Right kidney (tissue), 9 donors: ENCODE data around the gene ZNF700.
A peak's percentile ranks its signal among the peaks of the same experiment; 100 is the strongest.
"Not testable (repeated sequence)": the region's sequence is repeated elsewhere in the genome, so short reads cannot be mapped to it uniquely, and the experiment has no call there.

Experiments used
- DNase-seq: peaks from one replicate; pipeline ENCODE4 v3.0.0-alpha.2; 2016
- long read RNA-seq, 8 donors: transcript quantifications; one replicate each; lab custom pipeline, GENCODE V29; 2026

The ZNF700 gene
- long read RNA-seq, donor 1, partial matches to known transcripts: 0 of 4 reads
- long read RNA-seq, donor 1, other reads (novel, unspliced or antisense): 0 of 4 reads
- long read RNA-seq, donor 2, partial matches to known transcripts: 0 of 2 reads
- long read RNA-seq, donor 2, other reads (novel, unspliced or antisense): 0 of 2 reads
- long read RNA-seq, donor 3: 0 reads
- long read RNA-seq, donor 4, partial matches to known transcripts: 0 of 2 reads
- long read RNA-seq, donor 4, other reads (novel, unspliced or antisense): 0 of 2 reads
- long read RNA-seq, donor 5: 0 reads
- long read RNA-seq, donor 6, partial matches to known transcripts: 0 of 1 reads
- long read RNA-seq, donor 6, other reads (novel, unspliced or antisense): 0 of 1 reads
- long read RNA-seq, donor 7: 0 reads
- long read RNA-seq, donor 8, partial matches to known transcripts: 0 of 2 reads
- long read RNA-seq, donor 8, other reads (novel, unspliced or antisense): 0 of 2 reads

DNA sequence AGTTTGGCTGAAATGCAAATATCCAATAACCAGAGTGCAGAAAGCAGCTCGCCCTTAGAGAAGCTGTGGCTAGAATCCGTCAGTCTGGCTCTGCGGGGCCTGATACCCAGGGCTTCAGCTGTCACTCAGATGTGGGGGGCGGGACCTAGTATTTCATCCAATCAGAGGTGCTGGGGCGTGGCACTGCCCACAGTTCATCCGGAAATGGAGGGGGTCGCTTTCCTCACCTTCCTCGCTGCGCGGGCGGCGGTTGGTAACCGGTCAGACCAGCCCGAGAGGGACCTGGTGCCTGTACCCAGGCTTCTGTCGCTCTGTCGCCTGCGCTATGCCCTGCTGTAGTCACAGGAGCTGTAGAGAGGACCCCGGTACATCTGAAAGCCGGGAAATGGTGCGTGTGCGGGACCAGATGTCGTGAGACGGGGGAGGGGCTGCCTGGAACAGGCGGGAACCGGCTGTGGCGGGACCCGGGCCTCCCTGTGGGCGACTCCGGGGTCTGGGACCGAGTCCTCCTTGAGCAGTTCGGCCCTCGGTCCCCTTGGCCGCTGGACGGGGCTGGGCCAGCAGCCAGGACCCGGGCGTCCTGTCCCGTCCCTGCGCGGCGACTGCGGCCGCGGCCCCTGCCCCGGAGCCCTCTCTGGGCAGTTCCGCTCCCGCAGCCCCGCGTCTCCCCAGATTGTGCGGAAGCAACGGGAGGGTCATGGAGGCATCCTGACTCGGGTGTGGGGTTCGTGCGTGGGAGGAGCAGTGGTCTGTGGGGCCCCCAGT lies at the start of gene ZNF700:
Gene ZNF700, plus strand, starts transcription at position 222 of the 765 bp plus-strand sequence. Its CDS starts 104 bp downstream, at position 326.
- DNase-seq: peak; percentile 98

DNA sequence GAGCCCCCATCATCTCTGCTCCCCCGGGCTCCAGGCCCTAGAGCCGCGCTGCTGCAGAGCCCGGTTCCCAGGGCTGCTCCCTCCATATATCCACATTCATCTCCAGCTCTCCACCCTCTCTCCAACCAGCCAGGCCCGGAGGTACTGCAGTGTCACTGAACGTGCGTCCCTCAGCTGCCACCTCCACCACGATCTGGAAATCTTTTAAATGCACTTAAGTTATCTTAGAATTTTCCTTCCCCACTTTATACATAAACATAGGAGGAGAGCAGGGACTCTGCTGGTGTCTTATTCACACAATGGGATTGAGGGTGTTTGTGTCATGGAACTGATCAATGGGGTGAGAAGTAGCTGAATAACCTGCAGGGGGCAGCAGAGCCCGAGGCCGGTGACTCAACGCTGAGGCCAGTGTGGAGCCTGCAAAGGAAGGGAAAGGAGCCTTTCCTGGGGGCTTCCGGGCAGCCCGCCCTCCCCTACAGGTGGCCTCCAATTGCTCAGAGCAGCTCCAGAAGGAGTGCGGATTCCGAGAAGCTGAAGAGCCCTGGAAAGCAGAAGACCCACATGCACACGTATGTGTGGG lies 45.1 kb upstream of the ZNF700 start:
- not testable (repeated sequence) for DNase-seq

DNA sequence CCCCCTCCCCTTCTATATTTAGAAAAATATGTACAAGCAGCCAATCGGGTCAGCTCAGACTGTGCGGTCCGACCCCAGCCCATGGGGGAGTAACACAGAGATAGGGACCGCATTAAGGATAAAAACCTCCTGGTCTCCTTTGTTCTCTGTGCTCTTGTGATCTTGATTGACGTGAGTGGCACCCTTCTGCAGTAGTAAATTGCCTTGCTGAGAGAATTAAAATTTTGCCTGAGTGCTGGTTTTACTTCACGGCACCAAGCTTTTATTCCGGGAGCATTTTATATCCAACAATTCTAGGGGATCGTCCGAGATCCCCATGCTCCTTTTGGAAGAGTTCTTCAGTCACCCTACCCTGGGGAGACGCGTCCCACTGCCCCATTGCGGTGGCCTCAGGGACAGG lies 44.3 kb upstream of the ZNF700 start:
- DNase-seq: no peak

DNA sequence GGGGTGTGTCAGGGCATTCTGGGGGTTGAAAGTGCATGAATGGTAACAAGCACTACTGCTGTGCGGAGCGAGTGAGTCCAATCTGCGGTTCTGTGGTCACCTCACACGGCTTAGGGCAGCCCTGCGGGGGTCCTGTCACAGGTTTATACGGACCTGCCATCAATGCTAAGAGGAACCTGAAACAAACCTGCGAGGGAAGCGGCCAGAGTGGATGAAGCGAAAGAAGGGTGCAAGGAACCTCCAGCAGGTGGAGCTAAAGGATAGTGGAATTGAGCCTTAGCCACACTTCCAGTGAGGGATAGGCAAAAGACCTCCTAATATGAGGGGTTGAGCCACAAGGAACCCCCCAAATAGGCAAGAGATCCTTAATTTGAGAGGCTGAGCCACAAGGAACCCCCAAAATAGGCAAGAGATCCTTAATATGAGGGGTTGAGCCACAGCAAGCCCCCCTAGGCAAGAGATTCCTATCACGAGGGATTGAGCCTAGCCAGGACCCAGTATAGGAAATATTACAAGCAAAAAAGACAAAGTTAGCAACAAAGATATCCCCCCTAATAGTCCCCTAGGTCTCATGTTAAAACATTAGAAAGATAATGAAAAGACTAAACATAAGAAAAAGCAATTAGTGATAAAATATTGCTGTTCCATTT lies 43.6 kb upstream of the ZNF700 start:
- peak; percentile 34 for DNase-seq

DNA sequence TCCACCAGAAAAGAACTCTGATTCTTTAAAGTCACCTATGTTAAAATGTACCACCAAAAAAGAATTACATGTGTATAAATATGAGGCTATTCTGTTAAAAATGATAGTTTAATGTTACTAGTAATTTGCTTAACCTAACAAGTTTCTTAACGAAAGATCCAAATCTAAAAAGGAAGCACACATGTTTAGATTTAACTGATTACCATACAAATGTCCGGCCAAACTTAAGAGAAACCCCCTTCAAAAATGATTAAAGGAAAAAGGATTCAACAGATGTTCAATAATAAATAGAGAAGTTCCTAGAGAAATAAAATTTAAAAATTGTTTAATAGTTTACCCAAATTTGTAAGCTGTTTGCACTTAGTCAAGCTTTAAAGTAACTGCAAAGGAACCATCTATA lies 42.3 kb upstream of the ZNF700 start:
- DNase-seq: no peak

DNA sequence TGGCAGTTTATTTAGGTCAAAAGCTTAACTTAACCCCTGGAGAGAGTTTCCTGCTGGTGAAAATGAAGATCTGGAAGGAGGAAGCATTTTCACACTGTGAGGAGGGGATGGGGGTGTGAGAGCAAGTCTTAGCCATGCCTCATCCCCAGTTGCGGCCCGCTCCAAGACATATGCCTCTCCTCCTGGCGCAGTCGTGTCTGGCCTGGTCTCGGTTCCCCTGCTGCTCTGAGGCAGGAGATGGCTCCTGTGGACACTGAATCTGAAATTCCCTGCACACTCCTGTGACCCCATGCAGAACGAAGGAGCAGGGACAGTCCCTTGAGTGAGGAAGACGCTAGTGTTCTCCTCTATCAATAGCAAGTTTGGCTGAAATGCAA lies 37.7 kb upstream of the ZNF700 start:
- no peak for DNase-seq

DNA sequence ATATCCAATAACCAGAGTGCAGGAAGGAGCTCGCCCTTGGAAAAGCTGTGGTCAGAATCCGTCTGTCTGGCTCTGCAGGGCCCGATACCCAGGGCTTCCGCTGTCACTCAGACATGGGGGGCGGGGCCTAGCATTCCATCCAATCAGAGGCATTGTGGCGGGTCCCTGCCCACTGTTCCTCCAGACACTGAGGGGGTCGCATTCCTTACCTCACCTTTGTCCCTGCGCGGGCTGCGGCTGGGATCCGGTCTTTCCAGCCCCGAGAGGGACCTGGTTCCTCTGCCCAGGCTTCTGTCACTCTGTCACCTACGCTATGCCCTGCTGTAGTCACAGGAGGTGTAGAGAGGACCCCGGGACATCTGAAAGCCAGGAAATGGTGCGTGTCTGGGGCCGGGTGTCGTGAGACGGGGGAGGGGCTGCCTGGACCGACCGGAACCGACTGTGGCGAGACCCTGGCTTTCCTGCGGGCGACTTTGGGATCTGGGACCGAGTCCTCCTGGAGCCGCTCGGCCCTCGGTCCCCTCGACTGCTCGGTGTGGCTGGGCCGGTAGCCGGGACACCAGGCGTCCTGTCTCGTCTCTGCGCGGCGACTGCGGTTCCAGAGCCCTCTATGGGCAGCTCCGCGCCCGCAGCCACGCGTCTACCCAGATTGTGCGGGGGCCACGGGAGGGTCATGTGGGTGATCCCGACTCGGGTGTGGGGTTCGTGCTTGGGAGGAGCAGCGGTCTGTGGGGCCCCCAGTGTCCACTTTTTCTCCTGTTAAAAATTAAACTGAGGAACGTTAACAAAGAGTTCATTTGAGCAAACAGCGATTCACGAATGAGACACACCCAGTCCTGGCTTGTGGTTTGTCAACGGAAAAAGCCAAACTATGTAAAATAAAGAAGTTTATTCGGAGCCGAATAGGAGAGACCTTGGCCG lies 37.0 kb upstream of the ZNF700 start, which contains the start of gene ZNF69:
Gene ZNF69, plus strand, starts transcription at position 172 of the 921 bp plus-strand sequence. Its CDS starts 142 bp downstream, at position 314.
- peak; percentile 94 for DNase-seq

DNA sequence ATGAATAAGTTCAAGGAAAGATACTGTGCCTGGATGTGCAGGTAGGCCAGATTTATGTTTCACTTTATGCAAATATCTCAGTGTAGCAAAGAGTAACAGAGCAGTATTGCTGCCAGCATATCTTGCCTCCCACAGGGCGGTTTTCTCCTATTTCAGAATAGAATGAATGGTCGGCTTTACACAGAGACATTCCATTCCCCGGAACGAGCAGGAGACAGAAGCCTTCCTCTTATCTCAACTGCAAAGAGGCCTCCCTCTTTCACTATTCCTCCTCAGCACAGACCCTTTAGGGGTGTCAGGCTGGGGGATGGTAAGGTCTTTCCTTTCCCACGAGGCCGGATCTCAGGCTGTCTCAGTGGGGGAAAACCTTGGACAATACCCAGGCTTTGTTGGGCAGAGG lies 35.0 kb upstream of the ZNF700 start:
- DNase-seq: not testable (repeated sequence)

DNA sequence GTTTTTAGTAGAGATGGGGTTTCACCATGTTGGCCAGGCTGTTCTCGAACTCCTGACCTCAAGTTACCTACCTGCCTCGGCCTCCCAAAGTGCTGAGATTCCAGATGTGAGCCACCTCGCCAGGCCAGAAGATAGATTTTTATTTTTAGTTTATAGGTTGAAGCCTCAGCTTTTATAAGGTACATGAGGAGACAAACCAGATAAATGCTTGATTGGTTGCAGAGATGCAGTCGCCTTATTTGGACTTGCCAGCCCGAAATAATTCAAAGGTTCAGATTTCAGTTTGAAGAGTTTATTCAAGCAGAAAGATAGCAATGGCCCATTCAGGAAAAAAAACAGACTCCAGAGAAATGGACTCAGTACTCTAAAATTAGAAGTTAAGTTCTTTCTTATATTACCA lies 34.3 kb upstream of the ZNF700 start:
- no peak for DNase-seq

DNA sequence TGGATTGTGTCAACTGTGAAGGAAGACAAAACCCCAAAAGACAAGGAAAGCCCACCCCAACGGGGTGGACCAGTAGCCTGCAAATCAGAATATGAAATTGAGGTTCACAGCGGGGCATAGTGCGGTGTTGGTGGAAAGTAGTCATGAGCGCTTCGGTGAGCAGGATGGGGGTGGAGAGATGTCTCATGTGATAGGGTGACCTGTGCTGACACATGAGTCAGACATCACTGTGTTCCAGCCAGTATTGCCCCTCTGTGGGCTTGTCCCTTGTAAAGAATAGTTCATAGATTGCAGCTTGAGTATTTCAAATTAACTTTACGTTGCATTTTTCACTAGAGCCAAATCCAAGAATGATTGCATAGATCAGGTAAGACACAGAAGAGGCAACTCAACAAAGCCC lies 30.1 kb upstream of the ZNF700 start:
- DNase-seq: no peak

DNA sequence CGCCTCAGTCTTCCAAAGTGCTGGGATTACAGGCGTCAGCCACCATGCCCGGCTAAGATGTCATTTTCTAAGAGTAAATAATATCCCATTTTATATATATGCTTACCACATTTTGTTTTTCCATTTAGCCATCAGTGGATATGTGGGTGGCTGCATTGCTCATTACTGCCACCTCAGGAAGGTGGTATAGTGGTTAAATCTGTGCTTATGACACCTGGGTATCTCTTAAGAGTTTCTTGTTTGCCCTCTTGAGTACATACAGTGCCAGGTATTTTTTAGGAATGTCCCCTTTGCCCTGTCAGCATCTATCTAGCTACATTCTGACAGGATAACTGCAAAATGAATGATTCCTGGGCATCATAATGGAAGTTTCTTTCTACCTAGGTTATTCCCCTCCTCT lies 22.7 kb upstream of the ZNF700 start:
- DNase-seq: no peak

DNA sequence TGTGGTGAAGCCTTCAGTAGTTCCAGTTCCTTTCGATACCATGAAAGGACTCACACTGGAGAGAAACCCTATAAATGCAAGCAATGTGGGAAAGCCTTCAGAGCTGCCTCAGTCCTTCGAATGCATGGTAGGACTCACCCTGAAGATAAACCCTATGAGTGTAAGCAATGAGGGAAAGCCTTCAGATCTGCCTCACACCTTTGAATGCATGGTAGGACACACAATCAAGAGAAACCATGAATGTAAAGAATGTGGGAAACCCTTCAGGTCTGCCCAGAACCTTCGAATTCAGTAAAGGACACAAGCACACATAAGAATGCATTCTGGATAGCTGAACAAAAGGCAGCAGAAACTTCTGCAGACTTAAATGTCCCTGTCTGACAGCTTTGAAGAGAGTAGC lies 19.0 kb upstream of the ZNF700 start:
- no peak for DNase-seq

DNA sequence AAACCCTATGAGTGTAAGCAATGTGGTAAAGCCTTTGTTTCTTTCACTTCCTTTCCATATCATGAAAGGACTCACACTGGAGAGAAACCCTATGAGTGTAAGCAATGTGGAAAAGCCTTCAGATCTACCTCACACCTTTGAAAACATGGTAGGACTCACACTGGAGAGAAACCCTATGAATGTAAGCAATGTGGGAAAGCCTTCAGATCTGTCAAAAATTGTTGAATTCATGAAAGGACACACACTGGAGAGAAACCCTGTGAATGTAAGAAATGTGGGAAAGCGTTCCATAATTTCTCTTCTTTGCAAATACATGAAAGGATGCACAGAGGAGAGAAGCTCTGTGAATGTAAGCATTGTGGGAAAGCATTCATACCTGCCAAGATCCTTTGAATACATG lies 13.0 kb upstream of the ZNF700 start:
- DNase-seq: not testable (repeated sequence)

DNA sequence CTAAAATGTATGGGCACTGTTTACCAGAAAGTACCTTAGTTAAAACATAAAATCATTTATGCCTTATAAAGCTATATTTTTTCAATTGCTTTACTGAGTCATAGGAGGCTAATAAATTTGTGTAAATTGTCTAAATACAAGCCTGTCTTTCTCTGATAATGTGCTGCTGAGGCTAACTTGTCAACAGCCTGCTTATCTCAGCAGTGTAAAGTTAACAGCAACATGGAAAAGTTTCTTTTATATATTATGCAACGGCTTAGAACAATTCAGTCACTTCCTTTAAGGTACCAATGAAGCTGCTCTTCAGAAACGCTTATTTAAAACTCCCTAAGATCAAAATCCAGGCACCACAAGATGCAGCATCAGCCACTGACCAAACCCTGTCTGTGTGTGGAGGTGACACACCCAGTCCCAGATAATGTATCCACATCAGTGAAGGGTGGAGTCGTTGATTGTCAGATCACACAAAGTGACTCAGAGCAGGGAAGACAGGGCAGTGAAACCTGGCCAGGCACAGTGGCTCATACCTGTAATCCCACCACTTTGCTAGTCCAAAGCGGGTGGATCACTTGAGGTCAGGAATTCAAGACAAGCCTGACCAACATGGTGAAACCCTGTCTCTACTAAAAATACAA lies 10.4 kb upstream of the ZNF700 start:
- DNase-seq: not testable (repeated sequence)

DNA sequence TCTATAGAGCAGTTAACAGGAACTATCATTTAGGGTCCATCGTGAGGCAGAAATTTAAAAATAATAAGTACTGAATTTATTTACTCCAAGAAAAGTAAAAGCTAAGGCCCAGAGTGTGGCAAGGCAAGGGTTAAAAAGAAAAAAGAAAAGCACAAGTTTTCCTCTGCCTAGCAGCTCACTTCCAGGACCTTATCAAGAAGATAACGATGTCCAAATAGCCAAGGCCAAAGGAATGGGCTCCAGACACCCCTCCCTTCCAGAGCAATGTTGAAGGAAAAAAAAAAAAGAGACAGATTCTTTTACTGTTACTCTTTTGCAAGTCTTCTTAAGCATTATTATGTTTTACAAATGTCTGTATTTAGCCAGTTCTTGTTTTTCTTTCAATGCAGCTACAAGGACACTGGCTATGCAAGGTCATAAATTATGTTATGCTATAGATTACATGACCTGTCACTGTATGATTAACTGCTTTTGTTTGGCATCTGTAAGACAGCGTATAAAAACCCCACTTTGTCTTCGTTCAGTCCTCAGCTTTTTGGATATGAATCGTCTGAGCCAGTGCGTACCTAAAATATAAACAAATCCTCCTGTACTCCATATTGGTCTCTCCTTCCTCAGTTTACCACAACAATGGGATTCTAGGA lies 2.9 kb upstream of the ZNF700 start:
- no peak for DNase-seq

DNA sequence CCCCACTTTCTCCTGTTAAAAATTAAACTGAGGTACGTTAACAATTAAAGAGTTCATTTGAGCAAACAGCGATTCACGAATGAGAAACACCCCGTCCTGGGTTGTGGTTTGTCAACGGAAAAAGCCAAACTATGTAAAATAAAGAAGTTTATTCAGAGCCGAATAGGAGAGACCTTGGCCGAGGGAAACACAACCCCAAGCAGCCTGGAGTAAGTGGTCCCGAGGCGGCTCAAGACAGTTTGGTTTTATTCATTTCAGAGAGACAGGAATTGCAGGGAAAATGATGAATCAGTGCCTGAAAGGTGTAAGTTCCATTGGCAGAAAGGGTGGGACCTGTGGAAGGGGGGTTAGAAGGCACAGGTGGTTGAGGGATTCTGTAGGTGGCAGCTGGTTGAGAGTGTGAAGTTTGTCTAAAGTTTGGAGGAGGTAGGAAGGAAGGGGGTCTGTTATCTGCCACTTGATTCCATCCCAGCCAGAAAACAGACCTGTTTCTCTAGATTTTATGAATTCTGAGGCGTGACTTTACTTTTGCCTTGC lies 812 bp downstream of the ZNF700 start:
- DNase-seq: not testable (repeated sequence)

DNA sequence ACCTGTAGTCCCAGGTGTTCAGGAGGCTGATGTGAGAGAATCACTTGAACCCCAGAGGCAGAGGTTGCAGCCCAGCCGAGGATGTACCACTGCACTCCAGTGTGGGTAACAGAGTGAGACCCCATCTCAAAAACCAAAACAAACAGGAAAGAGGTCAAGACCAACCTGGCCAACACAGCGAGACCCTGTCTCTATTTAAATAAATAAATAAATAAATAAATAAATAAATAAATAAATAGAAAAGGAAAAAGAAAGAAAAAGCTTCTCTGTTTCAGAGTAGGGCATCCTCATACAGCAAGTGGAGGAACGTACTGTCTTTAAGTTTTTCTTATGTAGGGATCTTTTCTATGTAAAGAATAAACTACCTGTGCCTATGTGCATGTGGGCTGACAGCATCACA lies 2.3 kb downstream of the ZNF700 start:
- no peak for DNase-seq

DNA sequence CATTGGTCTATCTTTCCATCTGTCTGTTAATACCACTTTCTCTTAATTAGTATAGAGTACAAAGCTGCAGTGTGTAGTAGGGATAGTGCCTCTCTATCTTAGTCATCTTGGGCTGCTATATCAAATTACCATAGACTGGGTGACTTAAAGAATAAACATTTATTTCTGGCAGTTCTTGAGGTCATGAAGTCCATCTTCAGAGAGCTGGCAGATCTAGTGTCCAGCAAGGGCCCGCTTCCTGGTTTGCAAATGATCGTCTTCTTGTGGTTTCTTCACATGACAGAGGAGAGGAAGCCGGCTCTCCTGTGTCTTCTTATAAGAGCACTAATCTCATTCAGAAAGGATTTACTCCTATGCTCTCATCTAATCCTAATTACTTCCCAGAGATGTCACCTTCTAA lies 6.1 kb downstream of the ZNF700 start:
- no peak for DNase-seq

DNA sequence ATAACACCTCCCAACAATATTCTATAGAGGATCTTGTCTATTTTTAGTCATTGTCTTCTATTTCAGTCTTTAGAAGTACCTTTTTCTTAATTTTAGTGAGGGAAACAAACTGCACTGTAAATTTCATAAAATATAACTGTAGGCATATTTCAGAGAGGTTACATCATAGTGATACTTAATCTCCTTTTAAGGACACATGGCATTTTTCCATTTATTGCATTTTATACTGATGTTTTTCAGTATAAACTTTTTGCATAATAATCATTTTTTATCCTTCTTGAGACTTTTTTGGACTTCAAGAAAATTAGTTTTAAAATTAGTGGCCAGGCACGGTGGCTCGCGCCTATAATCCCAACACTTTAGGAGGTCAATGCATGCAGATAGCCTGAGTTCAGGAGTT lies 6.6 kb downstream of the ZNF700 start:
- no peak for DNase-seq

DNA sequence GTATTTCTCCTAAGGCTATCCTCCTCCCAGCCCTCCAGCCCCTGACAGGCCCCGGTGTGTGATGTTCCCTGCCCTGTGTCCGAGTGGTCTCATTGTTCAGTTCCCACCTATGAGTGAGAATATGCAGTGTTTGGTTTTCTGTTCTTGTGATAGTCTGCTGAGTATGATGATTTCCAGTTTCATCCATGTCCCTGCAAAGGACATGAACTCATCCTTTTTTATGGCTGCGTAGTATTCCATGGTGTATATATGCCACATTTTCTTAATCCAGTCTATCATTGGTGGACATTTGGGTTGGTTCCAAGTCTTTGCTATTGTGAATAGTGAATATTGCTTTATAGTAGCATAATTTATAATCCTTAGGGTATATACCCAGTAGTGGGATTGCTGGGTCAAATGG lies 10.9 kb downstream of the ZNF700 start:
- not testable (repeated sequence) for DNase-seq
